SU-DHL-6 (cell line): ENCODE measurements around the gene ZFHX3.

Experiments used
- H2AFZ ChIP-seq: fragments of 200-600 bp; sonication (generic); 2 replicates; pipeline ENCODE4 v1.6.1; 2014; ENCODE audit warnings: low read depth, mild to moderate bottlenecking, moderate library complexity, mixed read lengths, antibody characterized with exemption, low read length; ENCODE audit not compliant: severe bottlenecking
- H3F3A ChIP-seq: fragments of 200-600 bp; shearing (Covaris generic); 2 replicates; pipeline ENCODE4 v1.6.0; 2016; ENCODE audit warnings: antibody characterized with exemption, mild to moderate bottlenecking; ENCODE audit not compliant: insufficient read depth
- H3K27ac ChIP-seq: fragments of 200-600 bp; sonication (generic); 2 replicates; pipeline ENCODE4 v1.5.1; 2016; ENCODE audit warnings: low read depth, mild to moderate bottlenecking, low read length, moderate library complexity, mixed read lengths
- H3K27me3 ChIP-seq: fragments of 200-600 bp; sonication (generic), shearing (Covaris generic); 2 replicates; pipeline ENCODE4 v1.6.0; 2014; ENCODE audit warnings: mild to moderate bottlenecking, low read length
- H3K36me3 ChIP-seq: fragments of 200-600 bp; sonication (generic); 2 replicates; pipeline ENCODE4 v1.6.1; 2014; ENCODE audit warnings: mild to moderate bottlenecking, low read length, mixed read lengths
- H3K4me2 ChIP-seq: fragments of 300-600, 200-600 bp; shearing (Covaris generic), sonication (generic); 2 replicates; pipeline ENCODE4 v1.6.0; 2014; ENCODE audit warnings: low read length, low read depth, mild to moderate bottlenecking; ENCODE audit not compliant: poor library complexity, severe bottlenecking
- H3K4me3 ChIP-seq: fragments of 200-600 bp; sonication (generic); 2 replicates; pipeline ENCODE4 v1.5.1; 2014; ENCODE audit warnings: antibody characterized with exemption, low read length, mild to moderate bottlenecking, mixed read lengths; ENCODE audit not compliant: insufficient read depth, poor library complexity, severe bottlenecking
- H3K79me2 ChIP-seq: fragments of 200-600 bp; sonication (generic); 2 replicates; pipeline ENCODE4 v1.6.1; 2014; ENCODE audit warnings: mild to moderate bottlenecking, low read length, moderate library complexity; ENCODE audit not compliant: insufficient read depth
- H3K9ac ChIP-seq: fragments of 200-600 bp; sonication (generic); 2 replicates; pipeline ENCODE4 v1.7.0; 2014; ENCODE audit warnings: mild to moderate bottlenecking, low read length
- H3K9me2 ChIP-seq: fragments of 200-600 bp; sonication (generic); replicated peaks from 2 replicates; pipeline ENCODE4 v1.6.1; 2014; ENCODE audit warnings: low read length; ENCODE audit not compliant: insufficient read depth
- H3K9me3 ChIP-seq: fragments of 200-600 bp; sonication (generic); 2 replicates; pipeline ENCODE4 v1.6.1; 2014; ENCODE audit warnings: low read length, mixed read lengths; ENCODE audit not compliant: insufficient read depth
- H4K20me1 ChIP-seq: fragments of 200-600 bp; sonication (generic); 2 replicates; pipeline ENCODE4 v1.6.1; 2014; ENCODE audit warnings: low read depth, mild to moderate bottlenecking, antibody characterized with exemption, low read length, moderate library complexity, mixed read lengths
- EZH2phosphoT487 ChIP-seq: fragments of 200-600 bp; sonication (generic), shearing (Covaris generic); conservative IDR thresholded peaks from 2 replicates; pipeline ENCODE4 v1.6.1; 2018; ENCODE audit warnings: mild to moderate bottlenecking, antibody characterized with exemption, low read length, moderate library complexity, mixed read lengths
- TF ChIP-seq, protein P1 (sequence below): fragments of 200-600 bp; sonication (generic); IDR thresholded peaks from one replicate; pipeline ENCODE4 v1.5.1; 2017; ENCODE audit warnings: antibody characterized with exemption, mild to moderate bottlenecking, low read length, moderate library complexity; ENCODE audit not compliant: insufficient read depth, poor library complexity, severe bottlenecking

The ZFHX3 gene

DNA sequence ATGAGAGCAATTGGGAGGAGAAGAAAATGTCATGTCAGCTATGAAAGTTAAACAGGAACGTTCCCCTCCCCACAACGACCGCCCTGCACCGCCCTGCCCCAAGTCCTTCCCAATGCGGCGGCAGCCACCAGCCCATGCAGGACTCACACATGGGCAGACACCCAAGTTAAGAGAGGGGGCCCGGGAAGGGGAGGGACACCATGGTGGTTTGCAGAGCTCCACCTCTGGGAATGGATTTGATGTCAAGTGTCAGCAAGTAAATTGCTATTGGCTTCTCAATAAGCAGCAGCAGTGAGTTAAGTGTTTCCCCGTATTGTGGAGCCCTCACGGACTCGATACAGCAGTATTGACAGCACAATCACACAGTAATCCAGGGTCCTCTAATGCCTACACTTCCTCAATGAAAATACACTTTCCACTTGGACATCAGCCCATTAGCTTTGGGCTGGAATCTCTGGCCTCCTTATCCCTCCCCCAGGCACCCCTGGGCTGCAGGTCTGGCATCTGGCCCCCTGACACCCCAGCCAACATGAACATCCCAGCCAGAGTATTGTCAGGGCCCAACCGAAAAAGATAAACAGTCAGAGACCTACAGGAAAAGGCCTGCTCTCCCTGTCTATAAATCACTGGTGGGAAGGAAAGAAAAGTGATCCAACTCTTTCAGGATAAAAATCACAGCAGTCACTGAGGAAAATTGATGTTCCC, 22.6 kb downstream of the ZFHX3 start:
- Histone ChIP-seq H4K20me1 (no peaks in the 10 kb centered on the region), H3K9ac (no peak overlapping the region), H3K4me2 (no peak overlapping the region), H2AFZ (no peak overlapping the region), H3K27ac (no peak overlapping the region), H3K27me3 (no peaks in the 10 kb centered on the region), H3K36me3 (no peaks in the 10 kb centered on the region), H3K4me3 (no peak overlapping the region), H3K79me2 (no peaks in the 10 kb centered on the region), H3K9me3 (no peaks in the 10 kb centered on the region), H3K9me2 (no peaks in the 10 kb centered on the region), H3F3A (no peaks in the 10 kb centered on the region)
- TF ChIP-seq, protein P1, sequence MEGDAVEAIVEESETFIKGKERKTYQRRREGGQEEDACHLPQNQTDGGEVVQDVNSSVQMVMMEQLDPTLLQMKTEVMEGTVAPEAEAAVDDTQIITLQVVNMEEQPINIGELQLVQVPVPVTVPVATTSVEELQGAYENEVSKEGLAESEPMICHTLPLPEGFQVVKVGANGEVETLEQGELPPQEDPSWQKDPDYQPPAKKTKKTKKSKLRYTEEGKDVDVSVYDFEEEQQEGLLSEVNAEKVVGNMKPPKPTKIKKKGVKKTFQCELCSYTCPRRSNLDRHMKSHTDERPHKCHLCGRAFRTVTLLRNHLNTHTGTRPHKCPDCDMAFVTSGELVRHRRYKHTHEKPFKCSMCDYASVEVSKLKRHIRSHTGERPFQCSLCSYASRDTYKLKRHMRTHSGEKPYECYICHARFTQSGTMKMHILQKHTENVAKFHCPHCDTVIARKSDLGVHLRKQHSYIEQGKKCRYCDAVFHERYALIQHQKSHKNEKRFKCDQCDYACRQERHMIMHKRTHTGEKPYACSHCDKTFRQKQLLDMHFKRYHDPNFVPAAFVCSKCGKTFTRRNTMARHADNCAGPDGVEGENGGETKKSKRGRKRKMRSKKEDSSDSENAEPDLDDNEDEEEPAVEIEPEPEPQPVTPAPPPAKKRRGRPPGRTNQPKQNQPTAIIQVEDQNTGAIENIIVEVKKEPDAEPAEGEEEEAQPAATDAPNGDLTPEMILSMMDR: no peak

- no peaks in the 10 kb centered on the region for H3F3A ChIP-seq
- no peak overlapping the region for H3K4me2 ChIP-seq
- H3K9me2 ChIP-seq: no peaks in the 10 kb centered on the region
- no peaks in the 10 kb centered on the region for H3K36me3 ChIP-seq
- no peaks in the 10 kb centered on the region for H3K27me3 ChIP-seq
- no peak overlapping the region for H3K9ac ChIP-seq
- H3K79me2 ChIP-seq: no peaks in the 10 kb centered on the region
- H4K20me1 ChIP-seq: no peaks in the 10 kb centered on the region
- no peaks in the 10 kb centered on the region for H3K9me3 ChIP-seq
- TF ChIP-seq, protein P1: no peak
- no peak for TF ChIP-seq EZH2phosphoT487
- no peak overlapping the region for H2AFZ ChIP-seq
- no peak overlapping the region for H3K4me3 ChIP-seq
- no peak overlapping the region for H3K27ac ChIP-seq
These were observed 23.3 kb downstream of the ZFHX3 start for GRCh38 chr16:73024571-73025105.

GRCh38 chr16:73023752-73024570, 24.0 kb downstream of the ZFHX3 start:
- no peaks in the 10 kb centered on the region for H3K36me3 ChIP-seq
- no peaks in the 10 kb centered on the region for H3F3A ChIP-seq
- no peak for TF ChIP-seq EZH2phosphoT487
- TF ChIP-seq, protein P1: no peak
- no peaks in the 10 kb centered on the region for H3K9me3 ChIP-seq
- no peak overlapping the region for H2AFZ ChIP-seq
- H3K4me2 ChIP-seq: no peak overlapping the region
- H3K27me3 ChIP-seq: no peaks in the 10 kb centered on the region
- no peaks in the 10 kb centered on the region for H4K20me1 ChIP-seq
- H3K9me2 ChIP-seq: no peaks in the 10 kb centered on the region
- H3K4me3 ChIP-seq: no peak overlapping the region
- H3K9ac ChIP-seq: no peak overlapping the region
- no peak overlapping the region for H3K27ac ChIP-seq
- no peaks in the 10 kb centered on the region for H3K79me2 ChIP-seq
